GM18511 (cell line): ENCODE results near the gene PYGM.
A peak's percentile ranks its signal among the peaks of the same experiment; 100 is the strongest.

ENCODE experiments used
- ATAC-seq: cut with Tn5 transposase; IDR thresholded peaks from one replicate; pipeline ENCODE4 v1.9.1; 2021; ENCODE audit warnings: mild to moderate bottlenecking, moderate library complexity; ENCODE audit not compliant: unreplicated experiment

Gene PYGM

DNA sequence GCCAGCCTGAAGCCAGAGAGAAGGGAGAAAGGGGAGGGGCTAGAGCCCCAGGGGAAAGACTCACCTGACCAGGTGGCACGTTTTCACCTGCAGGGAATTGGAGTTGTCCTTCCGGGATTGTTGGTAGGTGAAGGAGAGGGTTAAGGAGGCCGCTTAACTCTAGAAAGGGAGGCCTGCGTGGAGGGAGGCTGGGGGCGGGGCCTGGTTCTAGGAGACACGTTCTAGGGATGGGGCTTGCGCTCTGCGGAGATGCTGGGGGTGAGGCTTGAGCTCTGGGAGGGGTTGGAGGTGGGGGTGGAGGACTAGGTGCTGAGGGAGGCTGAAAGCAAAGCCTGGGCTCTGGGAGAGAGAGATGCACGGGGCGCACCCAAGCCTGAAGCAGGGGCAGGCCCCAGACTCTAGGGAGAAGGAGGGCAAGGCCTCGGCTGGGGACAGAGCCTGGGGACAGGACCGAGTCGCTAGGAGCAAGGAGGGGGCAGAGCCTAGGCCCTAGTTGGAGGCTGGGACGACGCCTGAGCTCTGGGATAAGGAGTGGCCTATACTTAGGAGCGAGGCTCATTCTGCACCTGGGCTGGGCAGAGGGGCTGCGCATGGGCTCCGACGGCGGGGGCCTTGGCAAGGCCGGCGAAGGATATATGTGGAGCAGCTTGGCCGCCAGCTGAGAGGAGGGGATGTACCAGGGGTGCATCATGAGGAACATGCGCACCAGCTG lies 18.2 kb downstream of the PYGM start:
- ATAC-seq: no peak

- ATAC-seq: no peak
Observed at GRCh38 chr11:64739871-64740270, 19.9 kb downstream of the PYGM start.

GRCh38 chr11:64736654-64737053 lies 23.1 kb downstream of the PYGM start:
- ATAC-seq: no peak

GRCh38 chr11:64735725-64736259 lies 24.0 kb downstream of the PYGM start:
- ATAC-seq: no peak

- ATAC-seq: no peak
Observed at GRCh38 chr11:64734811-64735724, 24.7 kb downstream of the PYGM start.

DNA sequence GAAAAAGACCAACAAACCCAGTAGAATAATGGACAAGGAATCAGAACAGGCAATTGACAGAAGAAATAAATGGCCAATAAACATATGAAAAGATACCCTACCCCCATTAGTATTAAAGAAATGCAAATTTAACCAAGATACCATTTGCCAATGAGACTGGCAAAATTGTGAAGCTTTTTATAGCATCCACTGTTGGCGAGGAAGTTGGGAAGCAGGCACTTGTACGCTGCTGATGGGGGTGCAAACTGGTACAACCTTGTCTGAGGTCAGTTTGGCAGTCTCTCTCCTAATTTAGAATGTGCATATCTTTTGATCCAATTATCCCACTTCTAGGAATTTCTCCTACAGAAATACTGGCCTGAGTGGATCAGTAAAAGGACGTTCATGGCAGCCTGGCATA lies 28.2 kb downstream of the PYGM start:
- no peak for ATAC-seq

DNA sequence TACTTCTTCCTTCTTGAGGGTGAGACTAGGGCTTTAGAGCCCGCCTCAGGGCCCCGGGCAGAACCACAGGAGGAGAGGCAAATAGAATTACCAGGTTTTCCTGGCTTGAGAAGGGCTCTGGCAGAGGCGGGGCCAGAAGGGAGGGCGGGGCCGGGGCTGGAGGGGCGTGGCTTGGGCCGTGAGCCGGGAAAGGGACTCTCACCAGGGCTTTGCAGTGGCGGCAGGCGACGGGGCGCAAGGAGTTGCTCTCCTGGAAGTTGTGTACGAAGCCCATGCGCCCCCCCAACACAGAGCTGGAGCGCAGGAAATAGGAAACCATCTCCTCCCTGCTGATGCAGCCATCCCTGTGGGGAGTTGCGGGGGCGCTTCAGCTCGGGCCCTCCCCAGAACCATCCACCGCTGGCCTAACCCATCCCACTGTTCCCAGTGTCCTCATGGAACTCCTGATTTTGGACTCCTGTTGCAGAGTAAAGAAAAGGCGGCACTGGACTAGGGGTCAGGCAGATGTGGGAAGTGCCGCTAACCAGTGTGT lies 29.9 kb downstream of the PYGM start:
- ATAC-seq: no peak

GRCh38 chr11:64728757-64729365 lies 30.9 kb downstream of the PYGM start:
- ATAC-seq: no peak

GRCh38 chr11:64726867-64727530 lies 32.8 kb downstream of the PYGM start:
- no peak for ATAC-seq

- no peak for ATAC-seq
Observed at GRCh38 chr11:64726211-64726641, 33.5 kb downstream of the PYGM start.

DNA sequence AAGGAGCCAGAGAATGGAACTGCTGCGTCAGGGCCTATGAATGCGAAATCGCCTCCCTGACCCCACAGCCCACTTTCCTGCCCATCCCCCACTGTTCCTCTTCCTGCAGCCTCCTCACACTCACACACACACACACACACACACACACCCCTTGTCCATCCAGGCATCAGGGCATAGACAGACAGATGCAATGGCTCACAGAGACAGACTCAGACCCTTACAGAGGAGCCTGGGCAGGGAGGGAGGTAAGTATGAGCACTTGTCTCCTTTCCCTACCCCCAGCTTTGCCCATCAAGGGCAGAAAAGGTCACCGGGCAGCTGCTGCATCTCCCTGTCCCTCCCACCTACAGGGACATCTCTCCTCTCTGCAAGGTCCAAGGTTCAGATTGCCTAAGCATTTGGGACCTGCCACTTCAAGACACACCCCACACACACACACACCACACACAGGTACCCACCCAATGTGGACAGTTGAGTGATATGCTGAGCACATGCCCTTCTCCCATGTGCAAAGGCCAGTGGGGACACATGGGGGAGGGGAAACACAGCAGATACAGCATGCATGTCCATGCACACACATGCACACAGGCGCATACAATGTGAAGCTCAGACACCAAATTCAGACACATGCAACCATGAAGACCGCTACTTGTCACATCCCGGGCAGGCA lies 34.8 kb downstream of the PYGM start:
- ATAC-seq: no peak

GRCh38 chr11:64723907-64724862 lies 35.6 kb downstream of the PYGM start:
- ATAC-seq: no peak

GRCh38 chr11:64723117-64723906 lies 36.5 kb downstream of the PYGM start, which contains the start of gene NRXN2:
NRXN2 (minus strand) TSS chr11:64723197; CDS start chr11:64713699, 9,498 bp downstream.
- peak; percentile 94 for ATAC-seq

- no peak for ATAC-seq
Observed at GRCh38 chr11:64722141-64723065, 37.4 kb downstream of the PYGM start.

DNA sequence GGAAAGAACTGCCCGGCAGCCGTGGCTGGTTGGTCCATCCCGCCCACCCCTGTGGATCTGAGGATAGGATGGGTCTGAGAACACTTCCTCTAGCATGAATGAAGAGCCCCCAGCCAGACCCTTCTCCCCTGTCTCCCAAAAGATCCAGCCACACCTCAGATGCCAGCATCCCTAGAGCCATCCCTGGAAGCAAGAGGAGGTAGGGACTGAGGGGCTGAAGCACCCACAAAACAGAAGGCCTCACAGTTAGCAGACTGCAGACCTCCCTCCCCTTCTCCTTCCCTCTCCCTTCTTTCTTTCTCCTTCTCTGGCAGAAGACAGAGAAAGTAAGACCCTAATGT lies 38.4 kb downstream of the PYGM start:
- ATAC-seq: no peak

- ATAC-seq: no peak
Observed at GRCh38 chr11:64720640-64721358, 39.0 kb downstream of the PYGM start.
